ENCODE measurements around the gene NFYC. TPM values are rescaled to one million over a fixed set of nuclear protein-coding genes. Genes with fewer than 3 reads are reported as not detected.
A peak's percentile ranks its signal among the peaks of the same experiment; 100 is the strongest.

Gene NFYC
- total RNA-seq, 1 donor from 2014 or later, result 56.0 TPM

- ATAC-seq (peak; percentile 94), DNase-seq (peak; percentile 91)
- intact Hi-C loops (cut with DNase I), result no loop called here
- Histone ChIP-seq H3K27ac (peak within 1 kb of the TSS; percentile 36), H3K4me3 (peak within 1 kb of the TSS; percentile 66), H3K36me3 (no peaks in the 10 kb centered on the region), H3K4me1 (peaks cover 13% of the 10 kb centered on the region), H3K9me3 (no peaks in the 10 kb centered on the region), H3K27me3 (no peaks in the 10 kb centered on the region)
- TF ChIP-seq CTCF (IDR thresholded peaks at IDR 0.05), result no peak
These were observed 26.0 kb upstream of the NFYC start, which contains the start of gene RIMS3 for GRCh38 chr1:40665335-40666171. Gene RIMS3, minus strand, starts transcription at chr1:40665682. Its CDS starts 23,757 bp downstream, at chr1:40641925.

GRCh38 chr1:40668769-40669525, 22.6 kb upstream of the NFYC start:
- ATAC-seq (peak; percentile 87), DNase-seq (peak; percentile 90)
- H3K4me1 ChIP-seq, result peaks cover 13% of the 10 kb centered on the region
- no peaks in the 10 kb centered on the region for H3K27me3 ChIP-seq
- intact Hi-C loops (cut with DNase I), result no loop called here
- H3K27ac ChIP-seq, result no peak overlapping the region
- H3K9me3 ChIP-seq, result no peaks in the 10 kb centered on the region
- no peaks in the 10 kb centered on the region for H3K36me3 ChIP-seq
- H3K4me3 ChIP-seq, result peak overlapping the region; percentile 28
- TF ChIP-seq CTCF (IDR thresholded peaks at IDR 0.05), result peak; percentile 99

- no peak for TF ChIP-seq CTCF (IDR thresholded peaks at IDR 0.05)
- DNase-seq (no peak), ATAC-seq (no peak)
- H3K4me1 ChIP-seq, result peaks cover 5% of the 10 kb centered on the region
- no peak overlapping the region for H3K27ac ChIP-seq
- no peak overlapping the region for H3K4me3 ChIP-seq
- H3K36me3 ChIP-seq, result no peaks in the 10 kb centered on the region
- H3K27me3 ChIP-seq, result no peaks in the 10 kb centered on the region
- H3K9me3 ChIP-seq, result no peaks in the 10 kb centered on the region
- intact Hi-C loops (cut with DNase I), result no loop called here
These were observed 18.1 kb upstream of the NFYC start for GRCh38 chr1:40673452-40673851.

GRCh38 chr1:40676501-40676900, 15.0 kb upstream of the NFYC start:
- no peaks in the 10 kb centered on the region for H3K36me3 ChIP-seq
- H3K27me3 ChIP-seq, result no peaks in the 10 kb centered on the region
- no peak for ATAC-seq
- H3K4me1 ChIP-seq, result no peaks in the 10 kb centered on the region
- DNase-seq, result no peak
- no peaks in the 10 kb centered on the region for H3K9me3 ChIP-seq
- H3K27ac ChIP-seq, result no peak overlapping the region
- no peak overlapping the region for H3K4me3 ChIP-seq
- intact Hi-C loops (cut with DNase I), result no loop called here
- no peak for TF ChIP-seq CTCF (IDR thresholded peaks at IDR 0.05)

- Histone ChIP-seq H3K4me3 (no peak overlapping the region), H3K27ac (no peak overlapping the region), H3K36me3 (no peaks in the 10 kb centered on the region), H3K4me1 (no peaks in the 10 kb centered on the region), H3K27me3 (no peaks in the 10 kb centered on the region), H3K9me3 (no peaks in the 10 kb centered on the region)
- intact Hi-C loops (cut with DNase I), result no loop called here
- DNase-seq (no peak), ATAC-seq (no peak)
- TF ChIP-seq CTCF (IDR thresholded peaks at IDR 0.05), result no peak
These were observed 12.1 kb upstream of the NFYC start for GRCh38 chr1:40679165-40679953.

Measured in upper lobe of right lung (tissue), 1 donor.